H9 (cell line): Measurements from ENCODE around the gene SRGAP1. TPM values are rescaled to one million over a fixed set of nuclear protein-coding genes. Genes with fewer than 3 reads are reported as not detected.

Experiments used
- DNase-seq: peaks from one replicate; pipeline ENCODE4 v3.0.0-alpha.2; 2017
- H2AFZ ChIP-seq: one replicate; pipeline ENCODE4 v1.6.1; 2013; ENCODE audit warnings: mild to moderate bottlenecking, low read length, control low read depth, moderate library complexity
- H2AK5ac ChIP-seq: 2 replicates; pipeline ENCODE4 v1.6.1; 2013; ENCODE audit warnings: low read length, control low read depth, mixed read lengths; ENCODE audit not compliant: insufficient read length
- H2BK120ac ChIP-seq: one replicate; pipeline ENCODE4 v1.6.1; 2013; ENCODE audit warnings: low read depth, mild to moderate bottlenecking, low read length, control low read depth, inconsistent platforms; ENCODE audit not compliant: poor library complexity, severe bottlenecking
- H2BK12ac ChIP-seq: 2 replicates; pipeline ENCODE4 v1.6.1; 2013; ENCODE audit warnings: low read length, control low read depth, mixed read lengths, low read depth; ENCODE audit not compliant: insufficient read length
- H2BK15ac ChIP-seq: 2 replicates; pipeline ENCODE4 v1.6.1; 2013; ENCODE audit warnings: low read depth, low read length, control low read depth
- H2BK20ac ChIP-seq: one replicate; pipeline ENCODE4 v1.6.1; 2013; ENCODE audit warnings: low read depth, mild to moderate bottlenecking, low read length, control low read depth, inconsistent platforms; ENCODE audit not compliant: poor library complexity, severe bottlenecking
- H2BK5ac ChIP-seq: 2 replicates; pipeline ENCODE4 v1.6.1; 2013; ENCODE audit warnings: low read length, control low read depth, mixed read lengths; ENCODE audit not compliant: insufficient read length
- H3K14ac ChIP-seq: 2 replicates; pipeline ENCODE4 v1.6.1; 2013; ENCODE audit warnings: low read length, control low read depth; ENCODE audit not compliant: insufficient read depth
- H3K18ac ChIP-seq: 2 replicates; pipeline ENCODE4 v1.6.1; 2013; ENCODE audit warnings: low read depth, mild to moderate bottlenecking, mixed read lengths, low read length, control low read depth; ENCODE audit not compliant: insufficient read length
- H3K23ac ChIP-seq: 2 replicates; pipeline ENCODE4 v1.6.1; 2013; ENCODE audit warnings: low read length, control low read depth, mixed read lengths, low read depth; ENCODE audit not compliant: insufficient read length
- H3K23me2 ChIP-seq: 2 replicates; pipeline ENCODE4 v1.6.1; 2013; ENCODE audit warnings: low read depth, mild to moderate bottlenecking, mixed read lengths, low read length, control low read depth; ENCODE audit not compliant: insufficient read length, poor library complexity, severe bottlenecking
- H3K27ac ChIP-seq: 2 replicates; pipeline ENCODE4 v1.5.1; 2013; ENCODE audit warnings: low read length, control low read depth, mixed read lengths, low read depth; ENCODE audit not compliant: insufficient read length
- H3K27me3 ChIP-seq: 2 replicates; pipeline ENCODE4 v1.6.1; 2013; ENCODE audit warnings: low read length, control low read depth, inconsistent platforms; ENCODE audit not compliant: insufficient read depth
- H3K4ac ChIP-seq: 2 replicates; pipeline ENCODE4 v1.6.1; 2013; ENCODE audit warnings: low read depth, mild to moderate bottlenecking, control low read depth, inconsistent platforms, low read length, moderate library complexity
- H3K4me1 ChIP-seq: 2 replicates; pipeline ENCODE4 v1.6.1; 2013; ENCODE audit warnings: low read length, control low read depth, inconsistent platforms; ENCODE audit not compliant: insufficient read depth
- H3K4me2 ChIP-seq: 2 replicates; pipeline ENCODE4 v1.6.1; 2013; ENCODE audit warnings: low read length, control low read depth, mixed read lengths; ENCODE audit not compliant: insufficient read length, insufficient read depth
- H3K56ac ChIP-seq: 2 replicates; pipeline ENCODE4 v1.6.1; 2013; ENCODE audit warnings: low read depth, mild to moderate bottlenecking, mixed read lengths, low read length, control low read depth; ENCODE audit not compliant: insufficient read length
- H3K79me1 ChIP-seq: 2 replicates; pipeline ENCODE4 v1.6.1; 2013; ENCODE audit warnings: low read depth, mild to moderate bottlenecking, moderate library complexity, low read length, control low read depth, inconsistent platforms; ENCODE audit not compliant: insufficient read depth, poor library complexity, severe bottlenecking
- H3K79me2 ChIP-seq: 2 replicates; pipeline ENCODE4 v1.6.1; 2013; ENCODE audit warnings: low read length, control low read depth, inconsistent platforms; ENCODE audit not compliant: insufficient read depth
- H3K9ac ChIP-seq: 2 replicates; pipeline ENCODE4 v1.6.1; 2013; ENCODE audit warnings: low read length, control low read depth, mixed read lengths; ENCODE audit not compliant: insufficient read length; ENCODE audit errors: extremely low read depth
- H3K9me3 ChIP-seq: one replicate; pipeline ENCODE4 v1.6.1; 2013; ENCODE audit warnings: low read depth, low read length, inconsistent platforms; ENCODE audit not compliant: control insufficient read depth
- H3T11ph ChIP-seq: one replicate; pipeline ENCODE4 v1.6.1; 2013; ENCODE audit warnings: mild to moderate bottlenecking, low read length, control low read depth, inconsistent platforms
- H4K20me1 ChIP-seq: one replicate; pipeline ENCODE4 v1.6.1; 2013; ENCODE audit not compliant: control insufficient read depth, insufficient read length, insufficient read depth
- H4K5ac ChIP-seq: 2 replicates; pipeline ENCODE4 v1.6.1; 2013; ENCODE audit warnings: low read depth, mild to moderate bottlenecking, mixed read lengths, low read length, control low read depth; ENCODE audit not compliant: insufficient read length
- H4K8ac ChIP-seq: replicated peaks from 2 replicates; pipeline ENCODE4 v1.6.1; 2013; ENCODE audit warnings: low read length, control low read depth, mixed read lengths, low read depth; ENCODE audit not compliant: insufficient read length
- H4K91ac ChIP-seq: 2 replicates; pipeline ENCODE4 v1.6.1; 2013; ENCODE audit warnings: low read depth, mild to moderate bottlenecking, moderate library complexity, mixed read lengths, low read length, control low read depth; ENCODE audit not compliant: insufficient read length
- H3K27ac Mint-ChIP-seq, 3 experiments: 2 replicates in 2 of 3; 3 replicates in 1 of 3; pipeline ENCODE4 v1.8.0; 2020 to 2021; ENCODE audit warnings: mixed read lengths in 3 of 3, mild to moderate bottlenecking in 1 of 3, moderate library complexity in 1 of 3
- H3K27me3 Mint-ChIP-seq: 2 replicates; pipeline ENCODE4 v1.8.0; 2021; ENCODE audit warnings: low read depth, mild to moderate bottlenecking, moderate library complexity, mixed read lengths
- H3K36me3 Mint-ChIP-seq, 3 experiments: 2 replicates in 2 of 3; 3 replicates in 1 of 3; pipeline ENCODE4 v1.8.0; 2020 to 2021; ENCODE audit warnings: low read depth in 3 of 3, mixed read lengths in 3 of 3; ENCODE audit not compliant: insufficient read depth in 1 of 3
- H3K4me1 Mint-ChIP-seq, 2 experiments: 2 replicates each; pipeline ENCODE4 v1.8.0; 2020; ENCODE audit warnings: mixed read lengths in 2 of 2
- H3K4me3 Mint-ChIP-seq, 2 experiments: 2 replicates in 1 of 2; 3 replicates in 1 of 2; pipeline ENCODE4 v1.8.0; 2020 to 2021; ENCODE audit warnings: mild to moderate bottlenecking in 2 of 2, mixed read lengths in 2 of 2, moderate library complexity in 1 of 2
- H3K9me3 Mint-ChIP-seq, 2 experiments: 2 replicates in 1 of 2; 3 replicates in 1 of 2; pipeline ENCODE4 v1.8.0; 2020; ENCODE audit warnings: mild to moderate bottlenecking in 2 of 2, mixed read lengths in 2 of 2, moderate library complexity in 1 of 2
- CTCF ChIP-seq: fragments of 200-600 bp; sonication (generic); conservative IDR thresholded peaks from 3 replicates; pipeline ENCODE4 v1.8.0; 2021; ENCODE audit warnings: antibody characterized with exemption, mild to moderate bottlenecking
- WGBS: extraction: QIAGEN DNeasy Blood & Tissue Kit; methylation state at CpG from one replicate; pipeline ENCODE4 v1.1.7; 2013; ENCODE audit warnings: missing lambda C conversion rate, low lambda C conversion rate, mixed read lengths; ENCODE audit not compliant: insufficient read length; ENCODE audit errors: extremely low coverage; 5-methylcytosine and 5-hydroxymethylcytosine counted together
- total RNA-seq: library from RNA; stranded (reverse); gene quantifications from 2 replicates; pipeline ENCODE4 v1.2.1, GENCODE V29; 2021

SRGAP1 gene
- total RNA-seq, 1 experiment from 2014 or later: 4.8 TPM

GRCh38 chr12:63911341-63911740 is 66.8 kb downstream of the SRGAP1 start:
- no peaks in the 10 kb centered on the region for H4K20me1 ChIP-seq
- peaks cover 11 to 12% of the 10 kb centered on the region in 2 experiments; a peak in 3 of 4 replicates for H3K4me1 Mint-ChIP-seq
- peaks cover 3% of the 10 kb centered on the region in 2 experiments; a peak in 3 of 5 replicates for H3K9me3 Mint-ChIP-seq
- H3K79me2 ChIP-seq: no peaks in the 10 kb centered on the region
- no peak overlapping the region for H3K4me3 Mint-ChIP-seq
- no peak overlapping the region for H3K56ac ChIP-seq
- no peak overlapping the region for H3K27ac ChIP-seq
- no peak overlapping the region for H2BK120ac ChIP-seq
- H3T11ph ChIP-seq: no peak overlapping the region
- H3K27me3 ChIP-seq: no peaks in the 10 kb centered on the region
- no peaks in the 10 kb centered on the region for H3K9me3 ChIP-seq
- H2BK15ac ChIP-seq: no peak overlapping the region
- H3K4ac ChIP-seq: no peak overlapping the region
- H2BK5ac ChIP-seq: no peak overlapping the region
- H2BK20ac ChIP-seq: no peak overlapping the region
- DNase-seq: no peak
- no peak overlapping the region for H3K18ac ChIP-seq
- H3K36me3 Mint-ChIP-seq: peaks cover 0 to 4% (median 0%) of the 10 kb centered on the region in 3 experiments; a peak in 1 of 7 replicates
- no peak overlapping the region for H3K23ac ChIP-seq
- TF ChIP-seq CTCF: no peak
- H3K23me2 ChIP-seq: no peaks in the 10 kb centered on the region
- H4K91ac ChIP-seq: no peak overlapping the region
- H3K79me1 ChIP-seq: no peaks in the 10 kb centered on the region
- H3K4me1 ChIP-seq: peaks cover 3% of the 10 kb centered on the region; the same call in 1 of the 2 replicates
- no peak overlapping the region for H2BK12ac ChIP-seq
- H3K27ac Mint-ChIP-seq: no peak overlapping the region
- H3K27me3 Mint-ChIP-seq: no peaks in the 10 kb centered on the region
- WGBS: no CpG with 5 or more reads among the region's 4 CpGs
- H2AFZ ChIP-seq: no peak overlapping the region
- no peak overlapping the region for H3K9ac ChIP-seq
- no peak overlapping the region for H3K4me2 ChIP-seq
- no peak overlapping the region for H2AK5ac ChIP-seq
- H4K5ac ChIP-seq: no peak overlapping the region
- H3K14ac ChIP-seq: no peak overlapping the region
- no peak overlapping the region for H4K8ac ChIP-seq
